Measurements from ENCODE around the gene IP6K2. TPM values are rescaled to one million over a fixed set of nuclear protein-coding genes. Genes with fewer than 3 reads are reported as not detected.
A peak's percentile ranks its signal among the peaks of the same experiment; 100 is the strongest.

Gene IP6K2
- total and polyA plus RNA-seq, 10 of the 15 experiments (the other 5 are each of a cell fraction or from before 2014, with no cell fraction given) = 25.8 to 95.9 (median 69.0) TPM

DNA sequence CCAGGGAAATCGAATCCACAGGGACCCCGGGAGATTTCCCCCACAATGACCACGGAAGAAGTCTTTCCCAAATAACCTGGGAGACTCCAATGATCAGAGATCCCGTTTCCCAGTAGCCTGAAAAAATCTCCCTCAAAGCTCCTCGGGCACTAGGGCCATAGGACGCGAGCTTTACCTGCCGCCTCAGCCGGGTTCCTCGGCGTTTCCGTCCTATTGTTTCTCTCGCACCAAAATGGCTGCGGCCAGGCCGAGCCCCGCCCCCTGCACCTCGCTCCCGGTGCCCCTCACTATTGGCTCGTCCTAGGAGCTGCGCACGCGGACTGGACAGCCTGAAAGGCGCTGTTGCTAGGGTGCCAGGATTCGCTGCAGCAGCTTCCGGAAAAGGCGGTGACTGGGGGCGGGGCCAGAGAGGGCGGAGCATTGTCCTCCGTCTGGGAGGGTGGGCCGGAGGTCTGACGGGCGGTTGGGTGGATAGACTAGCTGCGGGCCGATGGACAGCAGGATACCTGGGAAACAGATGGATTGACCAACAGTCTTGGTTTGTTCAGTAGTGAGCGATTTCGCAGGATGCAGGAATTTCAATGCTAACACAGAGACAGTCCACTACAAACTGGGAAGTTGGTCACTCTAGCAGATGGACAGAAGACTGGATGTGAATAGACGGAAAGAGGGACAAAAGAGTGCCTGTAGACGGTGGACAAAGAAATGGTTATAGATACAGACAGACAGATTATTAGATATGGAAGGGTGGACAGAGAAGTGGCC is at the start of gene IP6K2 (continued):
- TF ChIP-seq RB1 (IDR thresholded peaks at IDR 0.05; ENCODE audit: borderline replicate concordance) (no peak), CHD1 (IDR thresholded peaks at IDR 0.05; ENCODE audit: low read depth, low read length) (no peak), SREBF1 (IDR thresholded peaks at IDR 0.05; ENCODE audit: low read length) (no peak), IKZF2 (IDR thresholded peaks at IDR 0.05) (no peak), SP1 (IDR thresholded peaks at IDR 0.05; ENCODE audit: low read depth, low read length) (peak; percentile 89), MEF2B (IDR thresholded peaks at IDR 0.05; ENCODE audit: partially characterized antibody, poor library complexity, severe bottlenecking) (peak; percentile 24), CBFB (IDR thresholded peaks at IDR 0.05; ENCODE audit: low read depth) (peak; percentile 72; the same call in 1 of the 2 replicates), NFYA (IDR thresholded peaks at IDR 0.05; ENCODE audit: borderline replicate concordance, low read depth, low read length) (no peak), POLR2AphosphoS2 (IDR thresholded peaks at IDR 0.05; ENCODE audit: low read depth, low read length) (peak; percentile 79), SIX5 (IDR thresholded peaks at IDR 0.05; ENCODE audit: low read depth, low read length, severe bottlenecking) (no peak), ZSCAN29 (IDR thresholded peaks at IDR 0.05) (no peak), BMI1 (IDR thresholded peaks at IDR 0.05; ENCODE audit: borderline replicate concordance) (peak; percentile 48; the same call in 1 of the 2 replicates), YY1 (IDR thresholded peaks at IDR 0.05; ENCODE audit: low read depth, low read length) (peak; percentile 96), ZNF274 (IDR thresholded peaks at IDR 0.05; ENCODE audit: insufficient read depth, insufficient read length) (no peak), HCFC1 (IDR thresholded peaks at IDR 0.05; ENCODE audit: low read length) (no peak), ZNF384 (IDR thresholded peaks at IDR 0.05; ENCODE audit: borderline replicate concordance, low read depth, low read length) (no peak), RUNX3 (IDR thresholded peaks at IDR 0.05; ENCODE audit: low read length) (no peak), FOS (IDR thresholded peaks at IDR 0.05; ENCODE audit: borderline replicate concordance, extremely low read depth, insufficient read length) (peak; percentile 40), CREM (IDR thresholded peaks at IDR 0.05; ENCODE audit: low read depth) (peak; percentile 66; the same call in 1 of the 2 replicates)
- TF ChIP-seq, protein P1, sequence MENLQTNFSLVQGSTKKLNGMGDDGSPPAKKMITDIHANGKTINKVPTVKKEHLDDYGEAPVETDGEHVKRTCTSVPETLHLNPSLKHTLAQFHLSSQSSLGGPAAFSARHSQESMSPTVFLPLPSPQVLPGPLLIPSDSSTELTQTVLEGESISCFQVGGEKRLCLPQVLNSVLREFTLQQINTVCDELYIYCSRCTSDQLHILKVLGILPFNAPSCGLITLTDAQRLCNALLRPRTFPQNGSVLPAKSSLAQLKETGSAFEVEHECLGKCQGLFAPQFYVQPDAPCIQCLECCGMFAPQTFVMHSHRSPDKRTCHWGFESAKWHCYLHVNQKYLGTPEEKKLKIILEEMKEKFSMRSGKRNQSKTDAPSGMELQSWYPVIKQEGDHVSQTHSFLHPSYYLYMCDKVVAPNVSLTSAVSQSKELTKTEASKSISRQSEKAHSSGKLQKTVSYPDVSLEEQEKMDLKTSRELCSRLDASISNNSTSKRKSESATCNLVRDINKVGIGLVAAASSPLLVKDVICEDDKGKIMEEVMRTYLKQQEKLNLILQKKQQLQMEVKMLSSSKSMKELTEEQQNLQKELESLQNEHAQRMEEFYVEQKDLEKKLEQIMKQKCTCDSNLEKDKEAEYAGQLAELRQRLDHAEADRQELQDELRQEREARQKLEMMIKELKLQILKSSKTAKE (IDR thresholded peaks at IDR 0.05; ENCODE audit: low read depth, poor library complexity, severe bottlenecking) = peak; percentile 52
- TF ChIP-seq, protein P2, sequence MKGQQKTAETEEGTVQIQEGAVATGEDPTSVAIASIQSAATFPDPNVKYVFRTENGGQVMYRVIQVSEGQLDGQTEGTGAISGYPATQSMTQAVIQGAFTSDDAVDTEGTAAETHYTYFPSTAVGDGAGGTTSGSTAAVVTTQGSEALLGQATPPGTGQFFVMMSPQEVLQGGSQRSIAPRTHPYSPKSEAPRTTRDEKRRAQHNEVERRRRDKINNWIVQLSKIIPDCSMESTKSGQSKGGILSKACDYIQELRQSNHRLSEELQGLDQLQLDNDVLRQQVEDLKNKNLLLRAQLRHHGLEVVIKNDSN (IDR thresholded peaks at IDR 0.05; ENCODE audit: borderline replicate concordance, extremely low read length, insufficient read depth, low read depth, low read length) = no peak
- TF ChIP-seq, protein P3, sequence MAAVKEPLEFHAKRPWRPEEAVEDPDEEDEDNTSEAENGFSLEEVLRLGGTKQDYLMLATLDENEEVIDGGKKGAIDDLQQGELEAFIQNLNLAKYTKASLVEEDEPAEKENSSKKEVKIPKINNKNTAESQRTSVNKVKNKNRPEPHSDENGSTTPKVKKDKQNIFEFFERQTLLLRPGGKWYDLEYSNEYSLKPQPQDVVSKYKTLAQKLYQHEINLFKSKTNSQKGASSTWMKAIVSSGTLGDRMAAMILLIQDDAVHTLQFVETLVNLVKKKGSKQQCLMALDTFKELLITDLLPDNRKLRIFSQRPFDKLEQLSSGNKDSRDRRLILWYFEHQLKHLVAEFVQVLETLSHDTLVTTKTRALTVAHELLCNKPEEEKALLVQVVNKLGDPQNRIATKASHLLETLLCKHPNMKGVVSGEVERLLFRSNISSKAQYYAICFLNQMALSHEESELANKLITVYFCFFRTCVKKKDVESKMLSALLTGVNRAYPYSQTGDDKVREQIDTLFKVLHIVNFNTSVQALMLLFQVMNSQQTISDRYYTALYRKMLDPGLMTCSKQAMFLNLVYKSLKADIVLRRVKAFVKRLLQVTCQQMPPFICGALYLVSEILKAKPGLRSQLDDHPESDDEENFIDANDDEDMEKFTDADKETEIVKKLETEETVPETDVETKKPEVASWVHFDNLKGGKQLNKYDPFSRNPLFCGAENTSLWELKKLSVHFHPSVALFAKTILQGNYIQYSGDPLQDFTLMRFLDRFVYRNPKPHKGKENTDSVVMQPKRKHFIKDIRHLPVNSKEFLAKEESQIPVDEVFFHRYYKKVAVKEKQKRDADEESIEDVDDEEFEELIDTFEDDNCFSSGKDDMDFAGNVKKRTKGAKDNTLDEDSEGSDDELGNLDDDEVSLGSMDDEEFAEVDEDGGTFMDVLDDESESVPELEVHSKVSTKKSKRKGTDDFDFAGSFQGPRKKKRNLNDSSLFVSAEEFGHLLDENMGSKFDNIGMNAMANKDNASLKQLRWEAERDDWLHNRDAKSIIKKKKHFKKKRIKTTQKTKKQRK (IDR thresholded peaks at IDR 0.05; ENCODE audit: low read depth, low read length) = no peak
- TF ChIP-seq, protein P4, sequence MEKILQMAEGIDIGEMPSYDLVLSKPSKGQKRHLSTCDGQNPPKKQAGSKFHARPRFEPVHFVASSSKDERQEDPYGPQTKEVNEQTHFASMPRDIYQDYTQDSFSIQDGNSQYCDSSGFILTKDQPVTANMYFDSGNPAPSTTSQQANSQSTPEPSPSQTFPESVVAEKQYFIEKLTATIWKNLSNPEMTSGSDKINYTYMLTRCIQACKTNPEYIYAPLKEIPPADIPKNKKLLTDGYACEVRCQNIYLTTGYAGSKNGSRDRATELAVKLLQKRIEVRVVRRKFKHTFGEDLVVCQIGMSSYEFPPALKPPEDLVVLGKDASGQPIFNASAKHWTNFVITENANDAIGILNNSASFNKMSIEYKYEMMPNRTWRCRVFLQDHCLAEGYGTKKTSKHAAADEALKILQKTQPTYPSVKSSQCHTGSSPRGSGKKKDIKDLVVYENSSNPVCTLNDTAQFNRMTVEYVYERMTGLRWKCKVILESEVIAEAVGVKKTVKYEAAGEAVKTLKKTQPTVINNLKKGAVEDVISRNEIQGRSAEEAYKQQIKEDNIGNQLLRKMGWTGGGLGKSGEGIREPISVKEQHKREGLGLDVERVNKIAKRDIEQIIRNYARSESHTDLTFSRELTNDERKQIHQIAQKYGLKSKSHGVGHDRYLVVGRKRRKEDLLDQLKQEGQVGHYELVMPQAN (conservative IDR thresholded peaks at IDR 0.05) = peak; percentile 69

Measured in GM12878 (cell line).